Measurements from ENCODE around the gene LGALS1. TPM values are rescaled to one million over a fixed set of nuclear protein-coding genes. Genes with fewer than 3 reads are reported as not detected.
"Not testable (repeated sequence)": the region's sequence is repeated elsewhere in the genome, so short reads cannot be mapped to it uniquely, and the experiment has no call there.

Gene LGALS1
- total and polyA plus RNA-seq, 2 donors (not counting 1 experiment from before 2014, with no cell fraction given): 106 to 207 TPM

DNA sequence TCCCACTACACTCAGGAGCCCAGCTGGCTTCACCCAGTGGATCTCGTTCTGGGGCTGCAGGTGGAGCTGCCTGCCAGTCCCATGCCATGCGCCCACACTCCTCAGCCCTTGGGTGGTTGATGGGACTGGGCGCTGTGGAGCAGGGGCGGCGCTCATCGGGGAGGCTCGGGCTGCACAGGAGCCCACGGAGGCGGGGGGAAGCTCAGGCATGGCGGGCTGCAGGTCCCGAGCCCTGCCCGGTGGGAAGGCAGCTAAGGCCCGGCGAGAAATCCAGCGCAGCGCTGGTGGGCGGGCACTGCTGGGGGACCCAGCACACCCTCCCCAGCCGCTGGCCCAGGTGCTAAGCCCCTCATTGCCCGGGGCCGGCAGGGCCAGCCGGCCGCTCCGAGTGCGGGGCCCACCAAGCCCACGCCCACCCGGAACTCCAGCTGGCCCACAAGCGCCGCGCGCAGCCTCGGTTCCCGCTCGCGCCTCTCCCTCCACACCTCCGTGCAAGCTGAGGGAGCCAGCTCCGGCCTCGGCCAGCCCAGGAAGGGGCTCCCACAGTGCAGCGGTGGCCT lies 42.4 kb downstream of the LGALS1 start:
- CTCF ChIA-PET; H3K9me3 Mint-ChIP-seq (ENCODE audit: insufficient read depth); H3K4me1 Mint-ChIP-seq; ATAC-seq (ENCODE audit: low read depth); intact Hi-C loops (cut with micrococcal nuclease); H3K27ac ChIP-seq (ENCODE audit: low read length in 2 of 2); H3K36me3 ChIP-seq (replicated peaks in 1 of 2; ENCODE audit: control extremely low read depth in 1 of 2, control insufficient read depth in 1 of 2, extremely low read depth in 1 of 2, insufficient read depth in 2 of 2, low read length in 1 of 2); H3K9ac ChIP-seq (ENCODE audit: low read length); H3K4me2 ChIP-seq (replicated peaks; ENCODE audit: low read depth, low read length, poor library complexity, severe bottlenecking); H3K27me3 ChIP-seq (replicated peaks in 1 of 4; ENCODE audit: control extremely low read depth in 1 of 4, control insufficient read depth in 3 of 4, insufficient read depth in 4 of 4, low read length in 3 of 4); H3K27ac Mint-ChIP-seq; H2AFZ ChIP-seq (ENCODE audit: insufficient read depth, low read depth, low read length, poor library complexity, severe bottlenecking); H3K4me3 Mint-ChIP-seq; H3K9me3 ChIP-seq (ENCODE audit: control extremely low read depth in 1 of 3, control insufficient read depth in 2 of 3, insufficient read depth in 1 of 3, low read length in 2 of 3); H3K79me2 ChIP-seq (ENCODE audit: control insufficient read depth, insufficient read depth, low read length); DNase-seq; H3K4me1 ChIP-seq (ENCODE audit: control insufficient read depth in 2 of 2, insufficient read depth in 2 of 2, low read length in 2 of 2); POLR2A ChIA-PET; H3K27me3 Mint-ChIP-seq; H4K20me1 ChIP-seq (ENCODE audit: control insufficient read depth, insufficient read depth, low read length, poor library complexity, severe bottlenecking); H3K4me3 ChIP-seq (ENCODE audit: control extremely low read depth in 1 of 5, extremely low read depth in 1 of 5, insufficient read depth in 1 of 5, low read depth in 2 of 5, low read length in 4 of 5): not testable (repeated sequence)
- 96% methylated on average over 38 of the region's 38 CpGs for WGBS (ENCODE audit: insufficient coverage)

DNA sequence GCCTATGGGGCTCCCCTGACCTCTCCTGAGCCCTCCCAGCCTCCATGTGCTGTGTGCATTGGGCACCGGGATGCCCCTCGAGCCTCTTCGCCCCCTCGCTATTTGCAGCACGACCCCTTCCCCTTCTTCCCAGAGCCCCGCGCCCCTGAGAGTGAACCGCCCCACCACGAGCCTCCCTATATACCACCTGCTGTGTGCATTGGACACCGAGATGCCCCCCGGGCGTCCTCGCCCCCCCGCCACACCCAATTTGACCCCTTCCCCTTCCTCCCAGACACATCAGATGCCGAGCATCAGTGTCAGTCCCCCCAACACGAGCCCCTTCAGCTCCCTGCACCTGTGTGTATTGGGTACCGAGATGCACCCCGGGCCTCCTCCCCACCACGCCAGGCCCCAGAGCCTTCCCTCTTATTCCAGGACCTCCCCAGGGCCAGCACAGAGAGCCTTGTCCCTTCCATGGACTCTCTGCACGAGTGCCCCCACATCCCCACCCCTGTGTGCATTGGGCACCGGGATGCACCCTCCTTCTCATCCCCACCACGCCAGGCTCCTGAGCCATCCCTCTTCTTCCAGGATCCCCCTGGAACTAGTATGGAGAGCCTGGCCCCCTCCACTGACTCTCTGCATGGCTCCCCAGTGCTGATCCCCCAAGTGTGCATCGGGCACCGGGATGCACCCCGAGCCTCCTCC lies 50.3 kb downstream of the LGALS1 start:
- Histone ChIP-seq H3K9ac (ENCODE audit: low read length) (no peak overlapping the region), H3K4me2 (replicated peaks; ENCODE audit: low read depth, low read length, poor library complexity, severe bottlenecking) (no peak overlapping the region), H3K9me3 (ENCODE audit: control extremely low read depth in 1 of 3, control insufficient read depth in 2 of 3, insufficient read depth in 1 of 3, low read length in 2 of 3) (no peaks in the 10 kb centered on the region), H3K36me3 (replicated peaks in 1 of 2; ENCODE audit: control extremely low read depth in 1 of 2, control insufficient read depth in 1 of 2, extremely low read depth in 1 of 2, insufficient read depth in 2 of 2, low read length in 1 of 2) (no peaks in the 10 kb centered on the region), H3K27me3 (replicated peaks in 1 of 4; ENCODE audit: control extremely low read depth in 1 of 4, control insufficient read depth in 3 of 4, insufficient read depth in 4 of 4, low read length in 3 of 4) (no peaks in the 10 kb centered on the region), H3K79me2 (ENCODE audit: control insufficient read depth, insufficient read depth, low read length) (no peaks in the 10 kb centered on the region), H4K20me1 (ENCODE audit: control insufficient read depth, insufficient read depth, low read length, poor library complexity, severe bottlenecking) (no peaks in the 10 kb centered on the region), H3K27ac (ENCODE audit: low read length in 2 of 2) (no peak overlapping the region), H3K4me1 (ENCODE audit: control insufficient read depth in 2 of 2, insufficient read depth in 2 of 2, low read length in 2 of 2) (no peaks in the 10 kb centered on the region), H2AFZ (ENCODE audit: insufficient read depth, low read depth, low read length, poor library complexity, severe bottlenecking) (no peak overlapping the region), H3K4me3 (ENCODE audit: control extremely low read depth in 1 of 5, extremely low read depth in 1 of 5, insufficient read depth in 1 of 5, low read depth in 2 of 5, low read length in 4 of 5) (no peak overlapping the region)
- ChIA-PET POLR2A (no interaction called here), CTCF (no interaction called here)
- Mint-ChIP-seq H3K4me3 (no peak overlapping the region), H3K27ac (no peak overlapping the region), H3K9me3 (ENCODE audit: insufficient read depth) (no peaks in the 10 kb centered on the region), H3K4me1 (no peaks in the 10 kb centered on the region), H3K27me3 (no peaks in the 10 kb centered on the region)
- no peak for ATAC-seq (ENCODE audit: low read depth)
- 89% methylated on average over 25 of the region's 25 CpGs for WGBS (ENCODE audit: insufficient coverage)
- intact Hi-C loops (cut with micrococcal nuclease): no loop called here
- TF ChIP-seq, protein P1, sequence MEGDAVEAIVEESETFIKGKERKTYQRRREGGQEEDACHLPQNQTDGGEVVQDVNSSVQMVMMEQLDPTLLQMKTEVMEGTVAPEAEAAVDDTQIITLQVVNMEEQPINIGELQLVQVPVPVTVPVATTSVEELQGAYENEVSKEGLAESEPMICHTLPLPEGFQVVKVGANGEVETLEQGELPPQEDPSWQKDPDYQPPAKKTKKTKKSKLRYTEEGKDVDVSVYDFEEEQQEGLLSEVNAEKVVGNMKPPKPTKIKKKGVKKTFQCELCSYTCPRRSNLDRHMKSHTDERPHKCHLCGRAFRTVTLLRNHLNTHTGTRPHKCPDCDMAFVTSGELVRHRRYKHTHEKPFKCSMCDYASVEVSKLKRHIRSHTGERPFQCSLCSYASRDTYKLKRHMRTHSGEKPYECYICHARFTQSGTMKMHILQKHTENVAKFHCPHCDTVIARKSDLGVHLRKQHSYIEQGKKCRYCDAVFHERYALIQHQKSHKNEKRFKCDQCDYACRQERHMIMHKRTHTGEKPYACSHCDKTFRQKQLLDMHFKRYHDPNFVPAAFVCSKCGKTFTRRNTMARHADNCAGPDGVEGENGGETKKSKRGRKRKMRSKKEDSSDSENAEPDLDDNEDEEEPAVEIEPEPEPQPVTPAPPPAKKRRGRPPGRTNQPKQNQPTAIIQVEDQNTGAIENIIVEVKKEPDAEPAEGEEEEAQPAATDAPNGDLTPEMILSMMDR (IDR thresholded peaks at IDR 0.05): no peak
- TF ChIP-seq EZH2 (IDR thresholded peaks at IDR 0.05; ENCODE audit: borderline replicate concordance, insufficient read depth, low read depth, low read length, poor library complexity, severe bottlenecking): no peak
- DNase-seq: no peak

All from B cell (primary cell).